Chondrocyte (in vitro differentiated cells): ENCODE measurements around the gene GUCY1A2. TPM values are rescaled to one million over a fixed set of nuclear protein-coding genes. Genes with fewer than 3 reads are reported as not detected.

Experiments used
- DNase-seq: peaks from one replicate; pipeline ENCODE4 v3.0.0; 2021; ENCODE audit warnings: mixed read lengths, low spot score
- H3K27ac Mint-ChIP-seq: one replicate; pipeline ENCODE4 v1.8.0; 2021; ENCODE audit warnings: mild to moderate bottlenecking, moderate library complexity, mixed read lengths; ENCODE audit not compliant: unreplicated experiment
- H3K27me3 Mint-ChIP-seq: 2 replicates; pipeline ENCODE4 v1.8.0; 2021; ENCODE audit warnings: low read depth, mixed read lengths
- H3K36me3 Mint-ChIP-seq: 2 replicates; pipeline ENCODE4 v1.8.0; 2021; ENCODE audit warnings: low read depth, mixed read lengths
- H3K4me1 Mint-ChIP-seq: 2 replicates; pipeline ENCODE4 v1.8.0; 2021; ENCODE audit warnings: low read depth, mild to moderate bottlenecking, mixed read lengths
- H3K4me3 Mint-ChIP-seq: one replicate; pipeline ENCODE4 v1.8.0; 2021; ENCODE audit warnings: mild to moderate bottlenecking, moderate library complexity, mixed read lengths; ENCODE audit not compliant: unreplicated experiment
- H3K9me3 Mint-ChIP-seq: 2 replicates; pipeline ENCODE4 v1.8.0; 2021; ENCODE audit warnings: low read depth, mixed read lengths
- total RNA-seq: library from RNA; stranded (reverse); gene quantifications from 3 replicates; pipeline ENCODE4 v1.2.1, GENCODE V29; 2021
- TF ChIP-seq, protein P1 (sequence below): fragments of 200-600 bp; sonication (generic); IDR thresholded peaks from 2 replicates; pipeline ENCODE4 v1.5.0; 2021; ENCODE audit warnings: antibody characterized with exemption, mild to moderate bottlenecking, moderate library complexity

GUCY1A2 gene
- total RNA-seq, 1 donor from 2014 or later: 17.4 TPM

DNA sequence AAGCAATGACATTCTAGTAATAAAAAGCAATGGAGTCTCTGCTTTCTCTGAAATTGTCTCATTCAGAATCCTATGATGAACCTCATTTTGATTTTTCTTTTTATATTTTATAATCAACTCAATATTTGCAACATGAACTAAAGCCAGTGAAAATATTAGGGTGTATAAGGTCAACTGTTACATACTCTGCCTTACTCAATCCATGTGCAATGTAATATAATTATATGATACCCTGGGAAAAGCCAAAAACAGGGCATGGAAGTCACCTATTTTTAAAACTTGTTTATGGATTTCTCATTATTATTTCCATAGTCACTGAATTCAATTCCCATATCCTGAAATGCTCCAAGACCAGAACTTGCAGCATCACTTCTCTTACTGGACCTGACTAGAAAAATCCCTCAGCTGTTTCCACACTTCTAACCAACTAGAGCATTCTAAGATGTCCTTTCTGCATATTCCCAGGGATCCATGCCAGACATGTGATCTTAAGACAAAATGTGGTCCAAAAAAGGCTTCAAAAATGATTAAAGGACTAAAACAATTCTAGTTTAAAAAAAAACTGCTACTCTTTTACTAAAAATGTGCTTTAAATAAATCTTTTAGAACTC, 97.3 kb downstream of the GUCY1A2 start:
- TF ChIP-seq, protein P1, sequence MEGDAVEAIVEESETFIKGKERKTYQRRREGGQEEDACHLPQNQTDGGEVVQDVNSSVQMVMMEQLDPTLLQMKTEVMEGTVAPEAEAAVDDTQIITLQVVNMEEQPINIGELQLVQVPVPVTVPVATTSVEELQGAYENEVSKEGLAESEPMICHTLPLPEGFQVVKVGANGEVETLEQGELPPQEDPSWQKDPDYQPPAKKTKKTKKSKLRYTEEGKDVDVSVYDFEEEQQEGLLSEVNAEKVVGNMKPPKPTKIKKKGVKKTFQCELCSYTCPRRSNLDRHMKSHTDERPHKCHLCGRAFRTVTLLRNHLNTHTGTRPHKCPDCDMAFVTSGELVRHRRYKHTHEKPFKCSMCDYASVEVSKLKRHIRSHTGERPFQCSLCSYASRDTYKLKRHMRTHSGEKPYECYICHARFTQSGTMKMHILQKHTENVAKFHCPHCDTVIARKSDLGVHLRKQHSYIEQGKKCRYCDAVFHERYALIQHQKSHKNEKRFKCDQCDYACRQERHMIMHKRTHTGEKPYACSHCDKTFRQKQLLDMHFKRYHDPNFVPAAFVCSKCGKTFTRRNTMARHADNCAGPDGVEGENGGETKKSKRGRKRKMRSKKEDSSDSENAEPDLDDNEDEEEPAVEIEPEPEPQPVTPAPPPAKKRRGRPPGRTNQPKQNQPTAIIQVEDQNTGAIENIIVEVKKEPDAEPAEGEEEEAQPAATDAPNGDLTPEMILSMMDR: no peak
- no peak for DNase-seq
- H3K4me3 Mint-ChIP-seq: no peak overlapping the region

DNA sequence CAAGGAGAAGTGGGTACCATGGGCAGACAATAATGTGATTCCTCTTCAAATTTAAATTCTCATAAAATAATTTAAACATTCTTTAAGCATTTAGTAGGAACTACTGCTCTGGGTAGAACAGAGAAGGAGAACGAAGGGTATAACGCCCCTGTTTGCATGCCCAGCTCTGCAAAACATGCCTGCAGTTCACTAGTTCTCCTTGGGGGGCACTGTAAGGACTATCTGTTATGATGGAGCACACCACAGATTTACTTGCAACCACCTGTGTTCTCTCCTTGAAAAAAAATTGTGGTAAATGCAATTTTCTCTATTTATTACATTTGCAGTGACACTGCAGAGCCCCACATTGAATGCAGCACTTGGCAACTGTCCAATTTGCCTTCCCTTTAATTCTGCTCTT, 100.3 kb downstream of the GUCY1A2 start:
- H3K4me1 Mint-ChIP-seq: no peaks in the 10 kb centered on the region
- peaks cover 1% of the 10 kb centered on the region for H3K36me3 Mint-ChIP-seq
- DNase-seq: no peak
- H3K27ac Mint-ChIP-seq: no peak overlapping the region
- TF ChIP-seq, protein P1: peak; percentile 60
- no peaks in the 10 kb centered on the region for H3K9me3 Mint-ChIP-seq
- H3K27me3 Mint-ChIP-seq: no peaks in the 10 kb centered on the region
- H3K4me3 Mint-ChIP-seq: no peak overlapping the region

More for the DNA sequence above, 97.3 kb downstream of the GUCY1A2 start:
- Mint-ChIP-seq H3K27me3 (no peaks in the 10 kb centered on the region), H3K9me3 (no peaks in the 10 kb centered on the region), H3K27ac (no peak overlapping the region), H3K36me3 (no peaks in the 10 kb centered on the region), H3K4me1 (peaks cover 11% of the 10 kb centered on the region)

DNA sequence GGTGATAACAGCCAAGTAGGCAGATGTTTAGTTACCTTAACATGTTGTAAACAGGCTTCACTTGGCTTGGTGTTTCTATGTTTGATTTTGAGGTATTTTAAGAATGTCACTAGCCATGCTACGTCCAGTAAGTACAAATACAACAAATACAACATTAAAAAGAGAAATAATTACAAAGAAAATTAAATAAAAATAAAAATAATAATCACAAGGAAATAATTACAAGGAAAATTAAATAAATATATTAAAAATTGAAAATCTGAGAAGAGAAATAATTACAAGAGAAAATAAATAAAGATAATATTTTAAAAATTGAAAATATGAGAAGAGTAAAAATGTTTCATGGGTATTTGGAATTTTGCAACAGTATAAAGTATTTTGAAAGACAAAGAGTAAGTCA, 103.9 kb downstream of the GUCY1A2 start:
- peaks cover 1% of the 10 kb centered on the region for H3K36me3 Mint-ChIP-seq
- H3K27me3 Mint-ChIP-seq: no peaks in the 10 kb centered on the region
- no peaks in the 10 kb centered on the region for H3K4me1 Mint-ChIP-seq
- H3K27ac Mint-ChIP-seq: no peak overlapping the region
- no peak for DNase-seq
- H3K9me3 Mint-ChIP-seq: no peaks in the 10 kb centered on the region
- no peak overlapping the region for H3K4me3 Mint-ChIP-seq
- TF ChIP-seq, protein P1: no peak

GRCh38 chr11:106913141-106913540, 105.1 kb downstream of the GUCY1A2 start:
- no peak overlapping the region for H3K4me3 Mint-ChIP-seq
- peaks cover 1% of the 10 kb centered on the region for H3K36me3 Mint-ChIP-seq
- H3K4me1 Mint-ChIP-seq: no peaks in the 10 kb centered on the region
- H3K9me3 Mint-ChIP-seq: no peaks in the 10 kb centered on the region
- DNase-seq: no peak
- H3K27me3 Mint-ChIP-seq: no peaks in the 10 kb centered on the region
- no peak overlapping the region for H3K27ac Mint-ChIP-seq
- TF ChIP-seq, protein P1: no peak

GRCh38 chr11:106904826-106905225, 113.5 kb downstream of the GUCY1A2 start:
- no peak overlapping the region for H3K4me3 Mint-ChIP-seq
- peaks cover 14% of the 10 kb centered on the region for H3K9me3 Mint-ChIP-seq
- peaks cover 1% of the 10 kb centered on the region for H3K36me3 Mint-ChIP-seq
- TF ChIP-seq, protein P1: no peak
- no peaks in the 10 kb centered on the region for H3K4me1 Mint-ChIP-seq
- H3K27ac Mint-ChIP-seq: no peak overlapping the region
- no peak for DNase-seq
- no peaks in the 10 kb centered on the region for H3K27me3 Mint-ChIP-seq
